HuH-7.5 (cell line): ENCODE measurements around the gene POU2AF1.
"Not testable (repeated sequence)": the region's sequence is repeated elsewhere in the genome, so short reads cannot be mapped to it uniquely, and the experiment has no call there.

Experiments
- DNase-seq: peaks from one replicate; pipeline ENCODE4 v3.0.0; 2011; ENCODE audit warnings: low spot score

POU2AF1 gene

GRCh38 chr11:111344032-111344431 is 35.0 kb downstream of the POU2AF1 start:
- DNase-seq, result no peak

GRCh38 chr11:111342329-111342728 is 36.7 kb downstream of the POU2AF1 start:
- DNase-seq, result no peak

GRCh38 chr11:111339758-111340388 is 39.2 kb downstream of the POU2AF1 start:
- no peak for DNase-seq

GRCh38 chr11:111336582-111337256 is 42.4 kb downstream of the POU2AF1 start:
- DNase-seq, result no peak

GRCh38 chr11:111336062-111336461 is 43.0 kb downstream of the POU2AF1 start:
- DNase-seq, result no peak

GRCh38 chr11:111335549-111335948 is 43.5 kb downstream of the POU2AF1 start:
- no peak for DNase-seq

- no peak for DNase-seq
Observed at GRCh38 chr11:111334532-111335502, 44.3 kb downstream of the POU2AF1 start.

- no peak for DNase-seq
Observed at GRCh38 chr11:111331711-111332479, 47.2 kb downstream of the POU2AF1 start.

- DNase-seq, result no peak
Observed at GRCh38 chr11:111330234-111330893, 48.7 kb downstream of the POU2AF1 start.

- DNase-seq, result no peak
Observed at GRCh38 chr11:111329306-111330204, 49.5 kb downstream of the POU2AF1 start.

- DNase-seq, result no peak
Observed at GRCh38 chr11:111327908-111328624, 51.0 kb downstream of the POU2AF1 start.

GRCh38 chr11:111326824-111327223 is 52.3 kb downstream of the POU2AF1 start:
- no peak for DNase-seq

GRCh38 chr11:111325259-111325658 is 53.8 kb downstream of the POU2AF1 start:
- DNase-seq, result no peak

GRCh38 chr11:111324277-111324720 is 54.8 kb downstream of the POU2AF1 start:
- no peak for DNase-seq

- no peak for DNase-seq
Observed at GRCh38 chr11:111322534-111322933, 56.5 kb downstream of the POU2AF1 start.

GRCh38 chr11:111320728-111321568 is 58.1 kb downstream of the POU2AF1 start:
- no peak for DNase-seq

- not testable (repeated sequence) for DNase-seq
Observed at GRCh38 chr11:111320199-111320598, 58.9 kb downstream of the POU2AF1 start.

- DNase-seq, result no peak
Observed at GRCh38 chr11:111319296-111319695, 59.8 kb downstream of the POU2AF1 start.

GRCh38 chr11:111312076-111312475 is 67.0 kb downstream of the POU2AF1 start:
- no peak for DNase-seq
